Heart left ventricle (tissue), 16 donors: Measurements from ENCODE around the gene GDF10. TPM values are rescaled to one million over a fixed set of nuclear protein-coding genes. Genes with fewer than 3 reads are reported as not detected.

Experiments used
- ATAC-seq, 4 donors: fragments of 200-7000 bp; cut with Tn5 transposase; one replicate each; pipeline ENCODE4 v1.9.1; 2020 to 2022; ENCODE audit warnings: moderate library complexity in 4 of 4, mild to moderate bottlenecking in 3 of 4, moderate number of reproducible peaks in 1 of 4
- DNase-seq, 5 donors: peaks; one replicate each; pipeline ENCODE4 v3.0.0-alpha.2; 2020
- H3K27ac ChIP-seq, 12 donors: fragments of 200-600 bp; sonication (generic) in 4 of 12; one replicate each; pipeline versions ENCODE4 v1.5.0 to v1.8.0; 2016 to 2022; ENCODE audit warnings: mild to moderate bottlenecking in 2 of 12
- H3K27me3 ChIP-seq, 9 donors: fragments of 200-600 bp; sonication (generic) in 2 of 9; one replicate each; pipeline versions ENCODE4 v1.5.1 to v1.8.0; 2016 to 2022; ENCODE audit warnings: mild to moderate bottlenecking in 3 of 9
- H3K36me3 ChIP-seq, 9 donors: fragments of 200-600 bp; sonication (generic) in 2 of 9; one replicate each; pipeline versions ENCODE4 v1.5.0 to v1.8.0; 2018 to 2022; ENCODE audit warnings: mild to moderate bottlenecking in 2 of 9
- H3K4me1 ChIP-seq, 12 donors: fragments of 200-600 bp; sonication (generic) in 4 of 12; one replicate each; pipeline versions ENCODE4 v1.5.0 to v1.8.0; 2016 to 2022; ENCODE audit warnings: mild to moderate bottlenecking in 3 of 12
- H3K4me3 ChIP-seq, 12 donors: fragments of 200-600 bp; sonication (generic) in 4 of 12; one replicate each; pipeline versions ENCODE4 v1.5.0 to v1.8.0; 2017 to 2022; ENCODE audit warnings: mild to moderate bottlenecking in 9 of 12, moderate library complexity in 4 of 12
- H3K9me3 ChIP-seq, 12 donors: fragments of 200-600 bp; sonication (generic) in 4 of 12; one replicate each; pipeline versions ENCODE4 v1.5.0 to v1.8.0; 2016 to 2022; ENCODE audit warnings: mild to moderate bottlenecking in 1 of 12
- CTCF ChIP-seq, 12 donors: fragments of 200-600 bp; sonication (generic) in 4 of 12; IDR thresholded peaks; one replicate each; pipeline versions ENCODE4 v1.5.0 to v1.8.0; 2018 to 2022; ENCODE audit warnings: antibody characterized with exemption in 12 of 12, mild to moderate bottlenecking in 5 of 12
- POLR2A ChIP-seq, 2 donors: fragments of 450-650 bp; IDR thresholded peaks; one replicate each; pipeline ENCODE4 v1.6.1; 2017; ENCODE audit warnings: antibody characterized with exemption in 2 of 2, mild to moderate bottlenecking in 2 of 2, moderate library complexity in 2 of 2
- WGBS, 4 donors: extraction: QIAGEN DNeasy Blood & Tissue Kit in 2 of 4; methylation state at CpG; one replicate each; pipeline versions ENCODE4 v1.1.5 to v1.1.7; 2013 to 2018; 5-methylcytosine and 5-hydroxymethylcytosine counted together
- intact Hi-C, 10 donors: fragments of 100-400 bp; cut with DNase I; formaldehyde crosslinking; loops; one replicate each; pipeline versions ENCODE4 v1.11.1 to v1.14.2; 2022
- polyA plus RNA-seq, 2 donors: library from polyadenylated mRNA; stranded (reverse); fragments of 200-250 nt; gene quantifications; one replicate each; pipeline ENCODE4 v1.2.3, GENCODE V29; 2013
- total RNA-seq, 9 donors: library from RNA; depleted of rRNA in 2 of 9; stranded (reverse); fragments of >200 nt in 2 of 9; fragmentation: NEBNext Ultra II Directional in 3 of 9; extraction: Animal tissue kit (Norgen Biotek cat#: 25700) in 3 of 9; gene quantifications; one replicate each; pipeline versions ENCODE4 v1.1.0 to v1.2.4, GENCODE V29; 2016 to 2023
- donor health status: ischemic (EF 13 %, LVEDD 7.1; RV severe dilation, severe dysfunction).
- donor health status: healthy with polysubstance abuse.
- donor health status: DM: no; HTN: yes; CAD: no.
- donor health status: DM: no; HTN: no; CAD: no.
- donor health status: ischemic (EF 25% LVEDD 6.9; RV normal size, moderate dysfunction).
- donor health status: ischemic (EF 25% LVEDD 5.7; RV mildly dilated, moderate dysfunction).
- donor health status: healthy.
- donor health status: DM: yes; HTN: yes; CAD: no.
- donor health status: ischemic (EF 35%, LVEDD 5.7; RV mildly dilated, moderate dysfunction).
- donor health status: nonischemic (EF 11% LVEDD 7.7; RV severe dilation, severe dysfunction).
- donor health status: DM: yes; HTN: yes; CAD: no.
- donor health status: PGD.
- donor health status: ischemic (EF 29% LVEDD 5.4; RV normal size, mild dysfunction).
- donor health status: nonischemic (EF 23%, LVEDD 6.1; RV moderate dilation, normal function).

The GDF10 gene
- total and polyA plus RNA-seq, 11 donors: 0.19 to 1.6 (median 0.30) TPM; not detected in 3

GRCh38 chr10:47260505-47261111 lies 39.4 kb upstream of the GDF10 start:
- Histone ChIP-seq H3K27ac (peak overlapping the region in 1 of 12 donors; percentile 51), H3K9me3 (no peaks in the 10 kb centered on the region), H3K4me3 (no peak overlapping the region), H3K4me1 (peaks cover 0 to 53% (median 0%) of the 10 kb centered on the region in 12 donors), H3K27me3 (no peaks in the 10 kb centered on the region), H3K36me3 (no peaks in the 10 kb centered on the region)
- intact Hi-C loops: no loop called here
- DNase-seq: peak in 2 of 5 donors; percentile 43 to 52
- TF ChIP-seq POLR2A (IDR thresholded peaks at IDR 0.05): no peak
- TF ChIP-seq CTCF (IDR thresholded peaks at IDR 0.05): peak in 6 of 12 donors; percentile 4 to 37 (median 18)
- peak in 3 of 4 donors; percentile 58 to 92 (median 86) for ATAC-seq
- 25 to 39% (median 32%) methylated on average over 9 of the region's 9 CpGs for WGBS, 4 donors

- TF ChIP-seq CTCF (IDR thresholded peaks at IDR 0.05): no peak
- TF ChIP-seq POLR2A (IDR thresholded peaks at IDR 0.05): no peak
- no peak for DNase-seq
- intact Hi-C loops: no loop called here
- no peak for ATAC-seq
- WGBS, 4 donors: 82 to 100% (median 96%) methylated on average over 1 of the region's 1 CpG
- peaks cover 0 to 49% (median 0%) of the 10 kb centered on the region in 12 donors for H3K4me1 ChIP-seq
- no peaks in the 10 kb centered on the region for H3K9me3 ChIP-seq
- H3K36me3 ChIP-seq: no peaks in the 10 kb centered on the region
- no peaks in the 10 kb centered on the region for H3K27me3 ChIP-seq
- no peak overlapping the region for H3K4me3 ChIP-seq
- H3K27ac ChIP-seq: peak overlapping the region in 1 of 12 donors; percentile 51
These were observed 38.9 kb upstream of the GDF10 start for GRCh38 chr10:47261121-47261520.

- TF ChIP-seq POLR2A (IDR thresholded peaks at IDR 0.05) (no peak), CTCF (IDR thresholded peaks at IDR 0.05) (no peak)
- WGBS, 4 donors: 85 to 88% (median 87%) methylated on average over 5 of the region's 5 CpGs
- no peak for DNase-seq
- H3K4me1 ChIP-seq: peaks cover 0 to 45% (median 0%) of the 10 kb centered on the region in 12 donors
- no peak overlapping the region for H3K27ac ChIP-seq
- no peaks in the 10 kb centered on the region for H3K27me3 ChIP-seq
- H3K36me3 ChIP-seq: no peaks in the 10 kb centered on the region
- no peaks in the 10 kb centered on the region for H3K9me3 ChIP-seq
- ATAC-seq: no peak
- no peak overlapping the region for H3K4me3 ChIP-seq
- intact Hi-C loops: no loop called here
These were observed 38.4 kb upstream of the GDF10 start for GRCh38 chr10:47261556-47261955.

GRCh38 chr10:47262606-47263533 lies 37.1 kb upstream of the GDF10 start:
- no peak overlapping the region for H3K4me3 ChIP-seq

More at GRCh38 chr10:47262606-47263533, 37.1 kb upstream of the GDF10 start:
- no peak for TF ChIP-seq POLR2A (IDR thresholded peaks at IDR 0.05)
- no peak for TF ChIP-seq CTCF (IDR thresholded peaks at IDR 0.05)
- 73 to 78% (median 75%) methylated on average over 5 of the region's 5 CpGs for WGBS, 4 donors
- intact Hi-C loops: no loop called here
- Histone ChIP-seq H3K27ac (peak overlapping the region in 2 of 12 donors; percentile 17), H3K9me3 (no peaks in the 10 kb centered on the region), H3K27me3 (no peaks in the 10 kb centered on the region), H3K36me3 (no peaks in the 10 kb centered on the region), H3K4me1 (peaks cover 0 to 33% (median 0%) of the 10 kb centered on the region in 12 donors)
- no peak for DNase-seq
- ATAC-seq: peak in 1 of 4 donors; percentile 20
